ENCODE measurements around the gene GAL3ST3.
A peak's percentile ranks its signal among the peaks of the same experiment; 100 is the strongest.
"Not testable (repeated sequence)": the region's sequence is repeated elsewhere in the genome, so short reads cannot be mapped to it uniquely, and the experiment has no call there.

The GAL3ST3 gene

DNA sequence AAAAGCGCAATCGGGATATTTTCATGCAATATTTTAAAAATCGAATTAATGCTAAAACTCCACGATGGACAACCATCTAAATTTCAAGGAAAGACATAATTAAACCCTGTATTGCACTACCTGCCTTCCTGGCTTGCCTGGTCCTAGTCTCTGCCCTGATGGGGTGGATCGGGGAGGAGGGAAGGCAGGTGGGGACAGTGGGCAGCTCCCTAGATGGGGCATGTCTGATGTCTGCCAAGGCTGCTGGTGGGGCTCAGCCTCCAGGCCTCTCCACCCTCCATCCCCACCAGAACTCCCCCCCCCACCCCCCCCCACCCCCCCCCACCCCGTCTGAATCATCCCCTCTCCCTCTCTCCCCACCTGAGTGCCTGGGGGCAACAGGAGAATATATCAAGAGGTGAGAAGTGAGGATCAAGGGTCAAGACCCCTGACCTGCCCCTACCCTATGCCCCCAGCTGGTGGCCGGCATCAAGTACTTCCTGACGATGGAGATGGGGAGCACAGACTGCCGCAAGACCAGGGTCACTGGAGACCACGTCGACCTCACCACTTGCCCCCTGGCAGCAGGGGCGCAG lies 36.5 kb downstream of the GAL3ST3 start:
- DNase-seq: no peak

DNA sequence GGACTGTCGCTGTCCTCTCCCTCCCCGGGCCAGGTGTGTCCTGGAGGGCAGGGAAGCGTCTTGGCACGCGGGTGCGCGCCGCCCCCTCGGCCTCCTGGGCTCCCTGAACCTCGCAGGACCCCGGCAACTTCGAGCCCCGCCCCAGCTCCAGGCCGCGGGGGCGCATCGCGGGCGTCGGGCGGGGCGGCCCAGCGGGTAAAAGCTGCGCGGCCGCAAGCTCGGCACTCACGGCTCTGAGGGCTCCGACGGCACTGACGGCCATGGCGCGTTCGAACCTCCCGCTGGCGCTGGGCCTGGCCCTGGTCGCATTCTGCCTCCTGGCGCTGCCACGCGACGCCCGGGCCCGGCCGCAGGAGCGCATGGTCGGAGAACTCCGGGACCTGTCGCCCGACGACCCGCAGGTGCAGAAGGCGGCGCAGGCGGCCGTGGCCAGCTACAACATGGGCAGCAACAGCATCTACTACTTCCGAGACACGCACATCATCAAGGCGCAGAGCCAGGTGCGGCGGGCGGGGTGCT lies 37.1 kb downstream of the GAL3ST3 start, which contains the start of gene CST6:
CST6 (plus strand) TSS at position 224 of the 519 bp plus-strand sequence; CDS start at position 261, 37 bp downstream.
- no peak for DNase-seq

DNA sequence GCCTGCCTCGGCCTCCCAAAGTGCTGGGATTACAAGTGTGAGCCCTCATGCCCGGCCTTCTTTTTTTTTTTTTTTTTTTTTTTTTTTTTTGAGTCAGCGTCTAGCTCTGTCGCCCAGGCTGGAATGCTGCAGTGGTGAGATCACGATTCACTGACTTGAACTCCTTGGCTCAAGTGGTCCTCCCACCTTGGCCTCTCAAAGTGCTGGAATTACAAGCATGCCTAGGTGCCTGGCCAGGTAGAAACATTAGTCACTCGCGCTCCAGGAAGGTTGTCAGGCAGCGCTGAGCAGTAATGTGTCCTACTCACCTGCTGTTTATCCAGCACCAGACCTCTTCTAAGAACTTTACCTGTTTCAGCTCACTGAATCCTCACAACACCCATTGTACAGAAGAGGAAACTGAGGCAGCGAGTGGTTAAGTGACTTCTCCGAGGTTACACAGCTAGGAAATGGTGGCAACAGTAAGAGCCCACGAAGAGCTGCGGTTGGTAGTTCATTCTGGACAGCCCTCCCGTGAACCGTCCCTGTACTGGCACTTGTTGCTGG lies 37.6 kb downstream of the GAL3ST3 start:
- no peak for DNase-seq

DNA sequence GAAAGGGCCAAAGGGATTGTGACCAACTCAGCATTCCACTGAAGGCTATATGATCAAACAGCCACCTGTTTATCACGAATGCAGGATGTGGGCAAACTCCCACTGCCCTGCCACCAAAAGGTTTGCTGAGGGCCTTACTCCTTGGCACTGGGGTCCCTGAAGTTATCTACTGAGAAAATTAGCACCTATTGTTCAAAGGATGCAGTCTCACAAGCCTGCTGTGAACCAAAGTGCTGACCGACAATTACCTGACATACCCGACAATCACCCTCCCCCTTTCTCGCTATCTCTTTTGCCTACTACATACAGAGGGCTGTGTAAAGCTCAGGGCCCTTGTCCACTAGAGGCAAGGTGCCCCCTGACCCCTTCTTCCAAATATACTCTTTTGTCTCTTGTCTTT lies 38.9 kb downstream of the GAL3ST3 start:
- DNase-seq: not testable (repeated sequence)

DNA sequence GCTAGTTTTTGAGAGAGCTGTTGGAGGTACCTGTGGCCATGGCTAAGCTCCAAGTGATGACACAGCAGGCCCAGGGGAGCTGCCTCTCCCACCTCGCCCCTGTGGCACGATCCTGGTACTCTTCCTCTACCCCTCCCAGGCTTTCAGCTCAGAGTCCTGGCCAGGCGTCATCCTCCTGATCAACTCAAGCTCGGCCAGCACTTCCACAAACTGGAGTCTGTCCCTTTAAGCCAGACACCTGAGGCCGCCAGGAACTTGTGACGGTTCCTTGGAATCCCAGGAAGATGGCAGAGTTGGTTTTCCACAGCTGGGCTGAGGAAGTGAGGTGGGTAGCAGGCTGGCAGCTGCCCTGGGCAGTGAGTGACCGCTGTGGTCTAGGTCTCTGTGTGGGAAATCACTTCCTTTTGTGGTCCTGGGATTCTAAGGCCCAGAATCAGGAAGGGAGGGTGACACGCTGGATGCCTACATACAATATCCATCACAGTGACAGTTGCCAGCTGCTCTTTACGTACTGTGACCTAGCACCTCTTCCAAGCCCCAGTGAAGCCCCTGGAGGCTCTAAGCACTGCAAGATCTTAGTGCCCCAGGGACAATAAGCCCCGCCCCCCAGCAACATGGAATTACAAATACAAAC lies 40.4 kb downstream of the GAL3ST3 start:
- DNase-seq: no peak

DNA sequence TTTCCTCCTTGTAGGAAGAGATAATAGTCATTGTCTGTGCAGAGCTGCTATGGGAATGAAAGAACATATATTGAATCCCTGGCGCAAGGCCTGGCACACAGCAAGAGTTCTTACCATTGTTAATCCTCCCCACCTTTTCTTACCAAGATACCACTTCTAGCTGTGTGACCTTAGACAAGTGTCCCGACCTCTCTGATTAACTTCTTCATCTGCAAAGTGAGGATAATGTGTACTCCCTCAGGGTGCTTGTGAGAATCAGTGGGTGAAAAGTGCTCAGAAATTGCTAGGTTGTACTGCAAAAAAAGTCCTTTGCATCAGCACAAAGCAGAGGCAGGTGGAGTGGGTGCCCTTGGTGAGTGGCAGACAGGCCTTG lies 40.9 kb downstream of the GAL3ST3 start:
- no peak for DNase-seq

DNA sequence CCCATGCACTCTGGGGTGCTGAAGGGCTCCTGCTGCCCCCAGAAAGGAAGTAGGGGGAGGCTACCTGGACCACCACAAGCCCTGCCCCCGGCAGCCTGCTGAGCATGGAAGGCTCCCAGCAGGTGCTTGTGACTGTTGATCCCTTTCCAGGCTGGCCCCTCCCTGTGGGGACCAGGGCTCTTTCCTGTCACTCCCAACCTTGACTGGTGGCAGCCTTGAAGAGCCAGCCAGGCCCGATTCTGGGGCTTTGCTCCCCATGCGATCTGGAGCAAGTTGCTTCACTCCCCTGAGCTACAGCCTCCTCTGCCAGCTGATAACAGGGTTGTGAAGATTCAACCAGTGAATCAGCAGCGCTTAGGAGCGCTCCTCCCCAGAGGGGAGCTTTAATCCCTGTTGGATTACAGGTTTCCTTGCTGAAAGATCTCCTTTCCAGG lies 41.7 kb downstream of the GAL3ST3 start:
- no peak for DNase-seq

DNA sequence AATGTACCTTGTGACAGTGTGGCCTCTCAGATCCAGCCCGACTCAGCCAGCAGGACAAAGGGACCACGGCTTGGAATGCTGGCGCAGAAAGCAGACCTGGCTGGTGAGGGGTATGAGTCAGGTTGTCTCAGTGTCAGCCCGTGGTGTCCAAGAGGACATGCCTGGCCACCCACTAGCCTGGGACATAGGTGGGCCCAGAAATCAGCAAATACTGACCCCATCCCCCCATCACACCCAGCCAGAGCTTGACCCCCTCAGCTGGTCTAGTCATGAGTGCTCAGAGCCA lies 42.1 kb downstream of the GAL3ST3 start:
- DNase-seq: no peak

DNA sequence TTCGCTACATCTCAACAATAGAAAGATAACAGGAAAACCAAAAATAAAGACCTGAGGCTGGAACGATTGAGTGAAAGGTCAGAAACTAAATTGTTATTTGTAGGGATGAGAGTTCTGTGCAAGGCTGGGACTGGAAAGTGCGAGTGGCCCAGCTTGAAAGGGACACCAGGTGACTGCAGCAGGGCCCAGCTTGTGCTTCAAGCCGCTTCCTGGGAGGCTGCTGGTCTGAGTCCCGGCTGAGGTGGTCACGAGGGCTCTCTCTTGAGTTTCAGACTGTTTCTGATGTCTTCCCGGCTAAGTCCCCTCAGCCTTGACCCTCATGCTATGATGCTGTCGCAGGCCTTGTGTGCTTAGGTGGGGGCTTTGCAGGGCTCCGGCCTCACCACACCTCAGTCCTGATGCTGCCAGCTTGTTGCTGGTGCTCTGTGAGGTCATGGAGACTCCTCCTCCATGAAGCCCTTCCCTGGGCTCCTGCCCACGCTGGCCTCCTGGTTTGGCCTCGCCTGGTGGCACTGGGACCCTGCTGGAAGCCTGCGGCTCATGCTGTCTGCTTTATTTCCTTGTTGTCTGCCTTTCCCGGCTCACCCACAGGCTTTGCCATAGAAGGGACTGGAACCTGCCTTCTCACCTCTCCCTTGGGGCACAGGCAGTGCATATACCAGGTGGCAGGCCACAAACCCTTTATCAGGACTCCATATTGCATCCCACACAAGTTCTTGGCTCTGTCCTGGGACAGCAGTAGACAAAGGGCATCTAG lies 42.6 kb downstream of the GAL3ST3 start:
- no peak for DNase-seq

DNA sequence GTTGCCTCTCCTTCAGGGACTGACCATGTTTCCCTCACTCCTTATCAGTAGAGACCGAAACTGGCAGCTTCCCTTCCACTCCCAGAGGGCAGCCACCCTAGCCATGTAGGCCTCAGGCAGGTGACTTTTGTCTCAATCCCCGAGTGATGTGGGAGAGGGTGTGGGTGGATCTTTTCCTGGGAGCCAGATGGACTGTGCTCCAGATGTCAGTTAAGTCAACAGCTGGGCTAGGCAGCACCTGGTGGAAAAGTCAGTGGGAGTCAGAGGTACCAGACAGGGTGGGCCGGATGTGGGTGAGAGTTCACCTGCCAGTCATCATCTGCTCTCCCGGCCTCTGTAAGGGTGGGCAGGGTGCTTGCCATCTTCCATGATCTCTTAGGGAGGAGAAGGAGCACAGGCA lies 44.8 kb downstream of the GAL3ST3 start:
- no peak for DNase-seq

DNA sequence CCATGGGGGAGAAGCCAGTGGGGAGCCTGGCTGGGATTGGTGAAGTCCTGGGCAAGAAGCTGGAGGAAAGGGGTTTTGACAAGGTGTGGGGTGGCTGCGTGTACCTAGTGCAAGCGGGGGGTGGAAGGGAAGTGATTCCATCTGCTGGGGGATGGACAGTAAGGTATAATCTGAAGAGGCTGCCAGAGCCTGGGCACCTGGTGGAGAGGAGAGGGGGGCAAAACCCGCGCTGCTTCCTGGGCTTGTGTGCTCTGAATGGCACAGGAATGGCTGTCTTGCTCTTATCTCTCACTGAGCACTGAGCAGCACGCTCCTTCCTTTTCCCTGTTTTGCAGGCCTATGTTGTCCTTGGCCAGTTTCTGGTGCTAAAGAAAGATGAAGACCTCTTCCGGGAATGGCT lies 45.7 kb downstream of the GAL3ST3 start:
- no peak for DNase-seq

DNA sequence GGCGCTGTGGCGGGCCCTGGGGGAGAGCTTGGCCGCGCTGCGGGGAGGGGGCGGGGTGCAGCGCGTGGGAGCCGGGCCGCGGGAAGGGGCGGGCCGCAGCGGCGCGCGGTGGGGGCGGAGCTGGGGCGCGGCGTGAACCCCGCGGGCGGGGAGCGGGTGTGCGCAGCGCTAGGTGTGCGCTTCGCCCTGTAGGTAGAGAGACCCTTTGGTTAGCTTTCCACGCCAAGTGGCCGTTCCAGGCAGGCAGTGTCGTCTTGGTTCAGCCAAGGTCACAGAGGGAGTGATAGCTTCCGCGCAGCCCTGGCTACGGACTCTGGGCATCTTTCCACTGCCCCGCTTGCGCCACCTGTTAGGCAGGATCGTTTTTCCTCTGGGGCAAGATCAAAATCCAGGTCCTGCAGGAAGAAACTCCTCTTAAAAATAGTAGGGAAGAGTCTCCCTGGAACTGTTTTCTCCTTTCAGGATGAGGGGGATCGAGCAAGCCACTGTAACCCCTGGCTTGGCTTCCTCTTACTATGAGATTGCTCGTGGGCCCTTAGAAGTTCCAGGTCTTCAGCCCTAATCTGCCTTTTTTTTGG lies 46.2 kb downstream of the GAL3ST3 start:
- DNase-seq: no peak

DNA sequence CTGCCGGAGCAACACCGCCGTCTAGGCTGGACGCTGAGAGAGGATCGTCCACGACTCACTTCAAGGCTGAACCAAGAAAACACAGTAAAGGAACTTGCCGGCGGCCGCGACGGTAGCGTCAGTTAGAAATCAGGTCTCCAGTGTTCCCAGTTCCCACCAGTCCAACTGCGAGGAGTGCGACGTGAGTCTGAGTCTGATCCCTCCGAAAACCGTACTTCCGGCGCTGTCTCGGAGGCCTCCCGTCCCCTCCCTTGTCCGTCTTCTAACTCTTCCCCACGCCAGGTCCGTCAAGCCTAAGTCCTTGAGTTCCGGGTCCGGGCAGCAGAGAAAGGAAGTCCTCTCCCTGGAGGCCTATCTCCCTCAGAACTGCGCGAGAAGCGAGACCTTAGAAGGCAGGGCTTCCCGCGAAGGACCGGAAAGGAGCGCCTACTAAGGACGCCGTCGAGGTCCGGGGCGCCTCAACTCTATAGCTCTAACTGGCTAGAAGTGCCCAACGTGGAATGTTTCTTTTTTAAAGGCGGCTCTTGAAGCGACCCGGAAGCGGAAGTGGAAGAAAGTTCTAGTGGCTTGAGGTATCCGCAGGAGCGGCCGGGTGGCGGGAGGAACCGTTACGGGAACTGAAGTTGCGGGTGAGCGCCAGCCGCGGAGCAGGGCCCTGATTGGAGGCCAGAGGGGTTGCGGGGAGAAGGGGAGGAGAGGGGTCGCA lies 46.9 kb downstream of the GAL3ST3 start, which contains the start of the genes BANF1 and EIF1AD:
BANF1 (plus strand) TSS at position 562 of the 706 bp plus-strand sequence. CDS start 748 bp downstream, outside the sequence.
EIF1AD (minus strand) TSS at position 216 of the 706 bp plus-strand sequence. CDS start 1,768 bp downstream, outside the sequence.
- DNase-seq: peak; percentile 91 to 96

DNA sequence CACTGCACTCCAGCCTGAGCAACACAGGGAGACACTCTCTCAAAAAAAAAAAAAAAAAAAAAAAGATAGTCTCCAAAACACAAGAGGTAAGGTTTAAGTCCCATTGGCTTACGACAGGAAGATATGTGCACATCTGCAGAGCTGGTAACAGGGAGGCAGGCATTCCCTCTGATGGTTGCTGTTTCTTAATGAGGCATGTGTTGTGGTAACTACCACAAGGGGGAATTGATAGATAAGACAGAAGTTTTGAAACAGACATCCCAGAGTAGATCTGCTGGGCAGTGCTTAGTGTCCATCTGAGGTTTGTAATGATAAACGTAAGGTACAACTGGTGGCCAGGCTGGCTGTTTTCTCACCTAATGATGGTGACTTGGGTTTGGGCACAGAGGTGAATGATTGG lies 51.7 kb downstream of the GAL3ST3 start:
- DNase-seq: no peak

DNA sequence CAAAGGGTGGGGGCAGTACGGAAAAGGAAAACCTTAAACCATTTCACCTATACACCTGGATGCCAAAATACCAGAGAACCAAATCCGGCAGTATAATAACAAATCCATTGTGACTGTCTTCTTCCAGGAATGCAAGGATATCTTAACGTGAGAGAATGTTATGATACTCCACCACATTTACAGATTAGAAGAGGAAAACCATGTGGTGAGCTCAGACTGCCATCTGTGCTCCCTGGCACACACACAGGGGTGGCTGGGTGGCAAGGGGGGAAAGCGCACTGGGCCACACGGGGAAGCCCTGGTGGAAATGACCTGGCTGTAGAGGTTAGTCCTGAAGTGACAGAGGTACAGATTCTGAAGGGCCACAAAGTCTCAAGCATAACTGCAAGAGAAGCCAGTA lies 56.9 kb downstream of the GAL3ST3 start:
- no peak for DNase-seq

Data from CD4-positive, alpha-beta T cell treated with Interleukin-1 beta for 1 hour (primary cell).